Erythroblast (primary cell): ENCODE measurements around the gene COX4I2.

Source experiments
- GATA1 ChIP-seq: IDR thresholded peaks from 2 replicates; pipeline ENCODE4 v1.6.1; 2011; ENCODE audit warnings: low read depth, mild to moderate bottlenecking, control low read depth, low read length, moderate library complexity
- POLR2A ChIP-seq: IDR thresholded peaks from 2 replicates; pipeline ENCODE4 v1.6.1; 2011; ENCODE audit warnings: mild to moderate bottlenecking, low read length

- TF ChIP-seq POLR2A (no peak), GATA1 (no peak)
These were observed 27.1 kb downstream of the COX4I2 start for GRCh38 chr20:31664696-31665354.
